ENCODE data around the gene C19orf67. TPM values are rescaled to one million over a fixed set of nuclear protein-coding genes. Genes with fewer than 3 reads are reported as not detected.
A peak's percentile ranks its signal among the peaks of the same experiment; 100 is the strongest.

Gene C19orf67
- total and polyA plus RNA-seq, 2 donors (not counting 1 experiment from before 2014, with no cell fraction given), result 1.2 TPM; not detected in 1

GRCh38 chr19:14073925-14074838, 11.4 kb downstream of the C19orf67 start:
- Mint-ChIP-seq H3K9me3 (ENCODE audit: insufficient read depth) (no peaks in the 10 kb centered on the region), H3K27ac (peak overlapping the region; percentile 34), H3K27me3 (peaks cover 5% of the 10 kb centered on the region), H3K4me1 (peaks cover 26% of the 10 kb centered on the region), H3K4me3 (peak overlapping the region; percentile 87)
- Histone ChIP-seq H2AFZ (ENCODE audit: insufficient read depth, low read depth, low read length, poor library complexity, severe bottlenecking) (peak overlapping the region; percentile 91), H3K9me3 (ENCODE audit: control extremely low read depth in 1 of 3, control insufficient read depth in 2 of 3, insufficient read depth in 1 of 3, low read length in 2 of 3) (peaks cover 0 to 3% (median 0%) of the 10 kb centered on the region in 3 donors), H3K9ac (ENCODE audit: low read length) (peak overlapping the region; percentile 72), H3K4me3 (ENCODE audit: control extremely low read depth in 1 of 5, extremely low read depth in 1 of 5, insufficient read depth in 1 of 5, low read depth in 2 of 5, low read length in 4 of 5) (peak overlapping the region; percentile 47 to 79 (median 59)), H3K79me2 (ENCODE audit: control insufficient read depth, insufficient read depth, low read length) (no peaks in the 10 kb centered on the region), H4K20me1 (ENCODE audit: control insufficient read depth, insufficient read depth, low read length, poor library complexity, severe bottlenecking) (no peaks in the 10 kb centered on the region), H3K4me2 (replicated peaks; ENCODE audit: low read depth, low read length, poor library complexity, severe bottlenecking) (peak overlapping the region; percentile 99), H3K27me3 (replicated peaks in 1 of 4; ENCODE audit: control extremely low read depth in 1 of 4, control insufficient read depth in 3 of 4, insufficient read depth in 4 of 4, low read length in 3 of 4) (peaks cover 0 to 18% (median 5%) of the 10 kb centered on the region in 4 experiments), H3K4me1 (ENCODE audit: control insufficient read depth in 2 of 2, insufficient read depth in 2 of 2, low read length in 2 of 2) (peaks cover 31 to 35% of the 10 kb centered on the region in 2 donors), H3K36me3 (replicated peaks in 1 of 2; ENCODE audit: control extremely low read depth in 1 of 2, control insufficient read depth in 1 of 2, extremely low read depth in 1 of 2, insufficient read depth in 2 of 2, low read length in 1 of 2) (no peaks in the 10 kb centered on the region), H3K27ac (ENCODE audit: low read length in 2 of 2) (no peak overlapping the region)
- ChIA-PET POLR2A (interaction anchor here (0.7 kb wide), 1 partner anchor 63 kb away, joined by 3 read pairs; the partner anchor contains the start of gene ASF1B), CTCF (interaction anchor here (0.7 to 6.8 kb wide), 21 partner anchors 8 to 406 kb away, joined by 3 to 92 read pairs (median 4); partner anchors contain the start of genes ASF1B, IL27RA and NANOS3)
- under 1% methylated on average over 39 of the region's 44 CpGs for WGBS (ENCODE audit: insufficient coverage)
- intact Hi-C loops (cut with micrococcal nuclease), result loop anchor here (1.0 to 5.0 kb wide), 5 partner anchors 7 to 122 kb away; partner anchors contain the start of genes ASF1B and DCAF15
- DNase-seq, result peak; percentile 46
- TF ChIP-seq CTCF (IDR thresholded peaks at IDR 0.05) (no peak), EZH2 (IDR thresholded peaks at IDR 0.05; ENCODE audit: borderline replicate concordance, insufficient read depth, low read depth, low read length, poor library complexity, severe bottlenecking) (no peak)
- ATAC-seq (ENCODE audit: low read depth), result no peak

Data from B cell (primary cell).